ENCODE data around the gene AP4M1.

DNA sequence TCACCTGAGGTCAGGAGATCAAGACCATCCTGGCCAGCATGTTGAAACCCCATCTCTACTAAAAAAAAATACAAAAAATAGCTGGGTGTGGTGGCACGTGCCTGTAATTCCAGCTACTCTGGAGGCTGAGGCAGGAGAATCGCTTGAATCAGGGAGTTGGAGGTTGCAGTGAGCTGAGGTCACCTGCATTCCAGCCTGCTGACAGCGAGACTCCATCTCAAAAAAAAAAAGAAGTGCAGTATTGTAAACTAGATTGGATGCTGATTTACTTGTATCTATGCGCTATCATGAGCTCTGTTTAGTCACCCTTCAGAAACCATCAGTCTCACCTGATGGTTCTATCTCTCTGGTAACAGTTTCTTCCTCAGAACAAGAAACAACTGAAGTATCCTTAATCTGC, 38.1 kb upstream of the AP4M1 start:
- TF ChIP-seq, protein P1, sequence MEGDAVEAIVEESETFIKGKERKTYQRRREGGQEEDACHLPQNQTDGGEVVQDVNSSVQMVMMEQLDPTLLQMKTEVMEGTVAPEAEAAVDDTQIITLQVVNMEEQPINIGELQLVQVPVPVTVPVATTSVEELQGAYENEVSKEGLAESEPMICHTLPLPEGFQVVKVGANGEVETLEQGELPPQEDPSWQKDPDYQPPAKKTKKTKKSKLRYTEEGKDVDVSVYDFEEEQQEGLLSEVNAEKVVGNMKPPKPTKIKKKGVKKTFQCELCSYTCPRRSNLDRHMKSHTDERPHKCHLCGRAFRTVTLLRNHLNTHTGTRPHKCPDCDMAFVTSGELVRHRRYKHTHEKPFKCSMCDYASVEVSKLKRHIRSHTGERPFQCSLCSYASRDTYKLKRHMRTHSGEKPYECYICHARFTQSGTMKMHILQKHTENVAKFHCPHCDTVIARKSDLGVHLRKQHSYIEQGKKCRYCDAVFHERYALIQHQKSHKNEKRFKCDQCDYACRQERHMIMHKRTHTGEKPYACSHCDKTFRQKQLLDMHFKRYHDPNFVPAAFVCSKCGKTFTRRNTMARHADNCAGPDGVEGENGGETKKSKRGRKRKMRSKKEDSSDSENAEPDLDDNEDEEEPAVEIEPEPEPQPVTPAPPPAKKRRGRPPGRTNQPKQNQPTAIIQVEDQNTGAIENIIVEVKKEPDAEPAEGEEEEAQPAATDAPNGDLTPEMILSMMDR (conservative IDR thresholded peaks at IDR 0.05): no peak
- TF ChIP-seq ZFX (IDR thresholded peaks at IDR 0.05): no peak
